ENCODE measurements around the gene SCNN1G.

GRCh38 chr16:23163921-23164320, 18.6 kb upstream of the SCNN1G start:
- TF ChIP-seq GATA2 (IDR thresholded peaks at IDR 0.05; ENCODE audit: insufficient read depth, insufficient read length, low read depth, low read length) (no peak), CTCF (IDR thresholded peaks at IDR 0.05; ENCODE audit: extremely low read depth in 1 of 2, insufficient read depth in 1 of 2, low read depth in 1 of 2, low read length in 2 of 2) (no peak), POLR2A (IDR thresholded peaks at IDR 0.05; ENCODE audit: low read depth, low read length) (no peak), POLR2AphosphoS5 (IDR thresholded peaks at IDR 0.05; ENCODE audit: insufficient read depth, low read depth, low read length) (no peak), FOS (IDR thresholded peaks at IDR 0.05; ENCODE audit: borderline replicate concordance, insufficient read depth, low read length) (no peak), EZH2 (IDR thresholded peaks at IDR 0.05; ENCODE audit: borderline replicate concordance, low read depth, low read length, severe bottlenecking) (no peak), MYC (IDR thresholded peaks at IDR 0.05; ENCODE audit: low read depth, low read length) (no peak), JUN (IDR thresholded peaks at IDR 0.05; ENCODE audit: borderline replicate concordance, insufficient read depth, insufficient read length, low read depth) (no peak)
